ENCODE data around the gene ATF7.

DNA sequence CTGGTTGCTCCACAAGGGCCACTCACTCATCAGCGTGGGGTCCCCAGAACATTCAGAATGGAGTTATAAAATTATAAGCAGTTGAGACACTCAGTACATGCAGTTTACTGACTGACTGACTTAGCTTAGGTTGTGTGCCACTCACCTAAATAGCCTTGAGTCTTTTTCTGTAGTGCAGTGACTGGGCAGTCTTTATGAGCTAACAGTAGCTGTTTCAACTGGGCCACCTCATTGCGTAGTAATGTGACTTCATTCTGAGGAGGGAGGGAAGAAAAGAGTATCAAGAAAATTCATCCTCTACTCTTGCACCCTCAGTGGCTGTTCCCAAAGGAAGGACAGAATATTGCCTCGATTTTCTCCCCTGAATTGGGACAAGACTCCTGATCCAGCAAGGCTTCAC, 103.1 kb downstream of the ATF7 start:
- TF ChIP-seq, protein P1, sequence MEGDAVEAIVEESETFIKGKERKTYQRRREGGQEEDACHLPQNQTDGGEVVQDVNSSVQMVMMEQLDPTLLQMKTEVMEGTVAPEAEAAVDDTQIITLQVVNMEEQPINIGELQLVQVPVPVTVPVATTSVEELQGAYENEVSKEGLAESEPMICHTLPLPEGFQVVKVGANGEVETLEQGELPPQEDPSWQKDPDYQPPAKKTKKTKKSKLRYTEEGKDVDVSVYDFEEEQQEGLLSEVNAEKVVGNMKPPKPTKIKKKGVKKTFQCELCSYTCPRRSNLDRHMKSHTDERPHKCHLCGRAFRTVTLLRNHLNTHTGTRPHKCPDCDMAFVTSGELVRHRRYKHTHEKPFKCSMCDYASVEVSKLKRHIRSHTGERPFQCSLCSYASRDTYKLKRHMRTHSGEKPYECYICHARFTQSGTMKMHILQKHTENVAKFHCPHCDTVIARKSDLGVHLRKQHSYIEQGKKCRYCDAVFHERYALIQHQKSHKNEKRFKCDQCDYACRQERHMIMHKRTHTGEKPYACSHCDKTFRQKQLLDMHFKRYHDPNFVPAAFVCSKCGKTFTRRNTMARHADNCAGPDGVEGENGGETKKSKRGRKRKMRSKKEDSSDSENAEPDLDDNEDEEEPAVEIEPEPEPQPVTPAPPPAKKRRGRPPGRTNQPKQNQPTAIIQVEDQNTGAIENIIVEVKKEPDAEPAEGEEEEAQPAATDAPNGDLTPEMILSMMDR (IDR thresholded peaks at IDR 0.05; ENCODE audit: low read length): no peak
- no peak for TF ChIP-seq EZH2 (IDR thresholded peaks at IDR 0.05; ENCODE audit: borderline replicate concordance, low read length)
